H1 (cell line): ENCODE measurements around the gene METTL6. TPM values are rescaled to one million over a fixed set of nuclear protein-coding genes. Genes with fewer than 3 reads are reported as not detected.

Source experiments
- CBX5 ChIP-seq: fragments of 300-800, 300-1000 bp; sonication (generic); IDR thresholded peaks from 2 replicates; pipeline ENCODE4 v1.7.1; 2016; ENCODE audit warnings: antibody characterized with exemption, low read length, low read depth
- CBX8 ChIP-seq: fragments of 300-800, 300-1000 bp; sonication (generic); IDR thresholded peaks from 2 replicates; pipeline ENCODE4 v1.7.1; 2016; ENCODE audit warnings: low read depth, low read length, borderline replicate concordance
- CHD7 ChIP-seq: fragments of 300-600 bp; sonication (generic); IDR thresholded peaks from 2 replicates; pipeline ENCODE4 v1.7.1; 2012; ENCODE audit warnings: low read length, moderate library complexity, mild to moderate bottlenecking, inconsistent platforms; ENCODE audit not compliant: insufficient replicate concordance
- HDAC6 ChIP-seq: IDR thresholded peaks from one replicate; pipeline ENCODE4 v1.7.1; 2012; ENCODE audit warnings: low read depth, mild to moderate bottlenecking, inconsistent platforms, low read length, moderate library complexity
- KDM4A ChIP-seq: IDR thresholded peaks from one replicate; pipeline ENCODE4 v1.7.1; 2012; ENCODE audit warnings: low read depth, mild to moderate bottlenecking, moderate library complexity, low read length, inconsistent platforms; ENCODE audit not compliant: severe bottlenecking
- RAD21 ChIP-seq, 2 experiments: IDR thresholded peaks in 1 of 2; conservative IDR thresholded peaks in 1 of 2; 2 replicates each; pipeline ENCODE4 v1.6.1; 2011; ENCODE audit warnings: low read depth in 2 of 2, low read length in 2 of 2, improper control_type of control experiment in 1 of 2, inconsistent platforms in 1 of 2, mild to moderate bottlenecking in 1 of 2, moderate library complexity in 1 of 2
- RFX5 ChIP-seq: IDR thresholded peaks from 2 replicates; pipeline ENCODE4 v1.6.1; 2011; ENCODE audit warnings: low read depth, low read length, improper control_type of control experiment, borderline replicate concordance
- SIN3A ChIP-seq, 2 experiments: IDR thresholded peaks in 1 of 2; conservative IDR thresholded peaks in 1 of 2; 2 replicates each; pipeline ENCODE4 v1.6.1; 2011 to 2012; ENCODE audit warnings: low read length in 2 of 2, improper control_type of control experiment in 1 of 2, low read depth in 1 of 2, mild to moderate bottlenecking in 1 of 2
- SP2 ChIP-seq: IDR thresholded peaks from 2 replicates; pipeline ENCODE4 v1.6.1; 2012; ENCODE audit warnings: mild to moderate bottlenecking, low read length, inconsistent platforms
- SP4 ChIP-seq: IDR thresholded peaks from 2 replicates; pipeline ENCODE4 v1.6.1; 2012; ENCODE audit warnings: low read length, inconsistent platforms
- TAF7 ChIP-seq: optimal IDR thresholded peaks from 2 replicates; pipeline ENCODE3; 2011; ENCODE audit warnings: low read depth, mild to moderate bottlenecking, inconsistent platforms, low read length, moderate library complexity, borderline replicate concordance
- polyA plus RNA-seq, 7 experiments: library from polyadenylated mRNA; depleted of rRNA in 3 of 7; stranded (reverse) in 5 of 7; unstranded in 2 of 7; fragments of >200 nt in 5 of 7; fragments of 200-250 nt in 2 of 7; gene quantifications; 1 replicate in 5 of 7; 2 replicates in 1 of 7; 4 replicates in 1 of 7; pipeline versions ENCODE4 v1.2.1 to v1.2.3, GENCODE V29; 2011 to 2013; ENCODE audit warnings: missing spikeins in 2 of 7, mixed read lengths in 2 of 7
- total RNA-seq: library from RNA; stranded (reverse); fragmentation: NEBNext Ultra II Directional; extraction: Animal tissue kit (Norgen Biotek cat#: 25700); gene quantifications from 2 replicates; pipeline ENCODE4 v1.2.1, GENCODE V29; 2021

Gene METTL6
- total and polyA plus RNA-seq, 2 of the 8 experiments (the other 6 are each of a cell fraction or from before 2014, with no cell fraction given): 18.4 to 20.0 TPM

- TF ChIP-seq CHD7: no peak
- TF ChIP-seq SP2: no peak
- TF ChIP-seq TAF7: no peak
- TF ChIP-seq KDM4A: no peak
- no peak for TF ChIP-seq CBX8
- TF ChIP-seq HDAC6: no peak
- no peak for TF ChIP-seq RAD21 (IDR thresholded peaks at IDR 0.05 in 1 of 2, conservative IDR thresholded peaks at IDR 0.05 in 1 of 2; ENCODE audit: low read depth in 2 of 2, low read length in 2 of 2)
- TF ChIP-seq RFX5: no peak
- no peak for TF ChIP-seq SP4
- no peak for TF ChIP-seq CBX5
- no peak for TF ChIP-seq SIN3A (conservative IDR thresholded peaks at IDR 0.05 in 1 of 2, IDR thresholded peaks at IDR 0.05 in 1 of 2; ENCODE audit: low read depth in 1 of 2, low read length in 2 of 2)
Observed at GRCh38 chr3:15452961-15453360, 25.6 kb upstream of the METTL6 start (continued).
